HCT116 (cell line): ENCODE results near the gene EPHA2. TPM values are rescaled to one million over a fixed set of nuclear protein-coding genes. Genes with fewer than 3 reads are reported as not detected.

ENCODE experiments used
- ATAC-seq: fragments of 200-7000 bp; cut with Tn5 transposase; 2 replicates; pipeline ENCODE4 v1.9.1; 2020; ENCODE audit warnings: mild to moderate bottlenecking, moderate library complexity
- BruUV-seq: library from RNA; stranded (reverse); fragments of 400-500 nt; replicated peaks from 2 replicates; lab custom pipeline; 2021; lab: Mats Ljungman, UMichigan
- CTCF ChIA-PET: fragments of 300-600 bp; sonication (Branson Sonifier 250); formaldehyde crosslinking; loops from one replicate; lab custom pipeline; 2021; ENCODE audit warnings: antibody characterized with exemption; lab: Charles Lee
- POLR2A ChIA-PET: fragments of 300-600, 350-600 bp; sonication (Branson Sonifier 250); formaldehyde crosslinking; loops from one replicate; lab custom pipeline; 2021; ENCODE audit warnings: antibody characterized with exemption; lab: Charles Lee
- RAD21 ChIA-PET, 2 experiments: fragments of 300-600 bp; sonication (Branson Sonifier 250); formaldehyde crosslinking; loops; one replicate each; lab custom pipeline; 2023; ENCODE audit warnings: low total read pairs in 2 of 2; ENCODE audit not compliant: uncharacterized antibody in 2 of 2, unreplicated experiment in 2 of 2, low non-redundant PET in 1 of 2; lab: Charles Lee
- DNase-seq: peaks from one replicate; pipeline ENCODE4 v3.0.0-alpha.2; 2010; ENCODE audit warnings: low read depth, low spot score
- H2AFZ ChIP-seq: fragments of 200-600 bp; shearing (Covaris generic), sonication (generic); 2 replicates; pipeline ENCODE4 v1.6.1; 2017; ENCODE audit warnings: low read depth, mixed run types, mixed read lengths, antibody characterized with exemption, low read length; ENCODE audit not compliant: poor library complexity, severe bottlenecking
- H3K27ac ChIP-seq: 2 replicates; pipeline ENCODE4 v1.5.1; 2012; ENCODE audit warnings: low read depth, low read length
- H3K27me3 ChIP-seq: fragments of 200-600 bp; sonication (generic); 2 replicates; pipeline ENCODE4 v1.6.1; 2016; ENCODE audit warnings: mixed run types, low read length, mixed read lengths; ENCODE audit not compliant: insufficient read depth
- H3K36me3 ChIP-seq, 2 experiments: fragments of 200-500 bp in 1 of 2; fragments of 200-600 bp in 1 of 2; sonication (Bioruptor generic) in 1 of 2; sonication (generic) in 1 of 2; 2 replicates each; pipeline versions ENCODE4 v1.5.1 to v1.6.1; 2014 to 2016; ENCODE audit warnings: low read length in 2 of 2, inconsistent platforms in 1 of 2, mixed read lengths in 1 of 2, mixed run types in 1 of 2; ENCODE audit not compliant: insufficient read depth in 2 of 2, control insufficient read depth in 1 of 2
- H3K4me1 ChIP-seq, 2 experiments: fragments of 200-600 bp in 1 of 2; sonication (generic) in 1 of 2; 2 replicates each; pipeline versions ENCODE4 v1.5.1 to v1.6.1; 2012 to 2017; ENCODE audit warnings: low read length in 2 of 2, inconsistent platforms in 1 of 2, mild to moderate bottlenecking in 1 of 2, mixed read lengths in 1 of 2, mixed run types in 1 of 2, moderate library complexity in 1 of 2; ENCODE audit not compliant: insufficient read depth in 2 of 2, control insufficient read depth in 1 of 2
- H3K4me2 ChIP-seq: fragments of 200-600 bp; sonication (generic); 2 replicates; pipeline ENCODE4 v1.6.1; 2017; ENCODE audit warnings: mixed run types, low read length, mixed read lengths
- H3K4me3 ChIP-seq, 2 experiments: fragments of 200-600 bp in 1 of 2; sonication (generic) in 1 of 2; replicated peaks in 1 of 2; 2 replicates each; pipeline ENCODE4 v1.5.1; 2011 to 2016; ENCODE audit warnings: low read length in 2 of 2, control low read depth in 1 of 2, low read depth in 1 of 2, mild to moderate bottlenecking in 1 of 2, mixed read lengths in 1 of 2, mixed run types in 1 of 2
- H3K79me2 ChIP-seq: fragments of 200-600 bp; sonication (generic); 2 replicates; pipeline ENCODE4 v1.6.1; 2017; ENCODE audit warnings: mild to moderate bottlenecking, mixed run types, low read length, moderate library complexity, mixed read lengths; ENCODE audit not compliant: insufficient read depth
- H3K9ac ChIP-seq: fragments of 200-600 bp; sonication (generic); 2 replicates; pipeline ENCODE4 v1.6.1; 2016; ENCODE audit warnings: low read length, mixed read lengths
- H3K9me2 ChIP-seq: fragments of 200-600 bp; sonication (generic), shearing (Covaris generic); 2 replicates; pipeline ENCODE4 v1.6.1; 2017; ENCODE audit warnings: mixed run types, mild to moderate bottlenecking, moderate library complexity; ENCODE audit not compliant: insufficient read depth
- H3K9me3 ChIP-seq, 2 experiments: fragments of 200-500 bp in 1 of 2; fragments of 200-600 bp in 1 of 2; sonication (Bioruptor generic) in 1 of 2; sonication (generic) in 1 of 2; 2 replicates each; pipeline ENCODE4 v1.6.1; 2014 to 2017; ENCODE audit warnings: low read length in 2 of 2, mixed read lengths in 2 of 2, inconsistent platforms in 1 of 2, low read depth in 1 of 2, mild to moderate bottlenecking in 1 of 2, mixed run types in 1 of 2, moderate library complexity in 1 of 2; ENCODE audit not compliant: control insufficient read depth in 1 of 2, insufficient read depth in 1 of 2
- H4K20me1 ChIP-seq: fragments of 200-600 bp; sonication (generic), shearing (Covaris generic); 2 replicates; pipeline ENCODE4 v1.6.1; 2017; ENCODE audit warnings: mixed run types, mild to moderate bottlenecking, moderate library complexity; ENCODE audit not compliant: insufficient read depth
- EGR1 ChIP-seq: IDR thresholded peaks from 2 replicates; pipeline ENCODE4 v1.6.1; 2012; ENCODE audit warnings: low read depth
- EZH2phosphoT487 ChIP-seq: fragments of 200-600 bp; IDR thresholded peaks from 2 replicates; pipeline ENCODE4 v1.6.1; 2018; ENCODE audit warnings: antibody characterized with exemption, borderline replicate concordance
- POLR2AphosphoS5 ChIP-seq: IDR thresholded peaks from 2 replicates; pipeline ENCODE4 v1.6.1; 2011; ENCODE audit warnings: mild to moderate bottlenecking, low read depth, low read length, moderate library complexity
- TCF7L2 ChIP-seq: IDR thresholded peaks from 2 replicates; pipeline ENCODE4 v1.7.0; 2011; ENCODE audit warnings: borderline replicate concordance, inconsistent platforms; ENCODE audit not compliant: insufficient read depth, insufficient read length; ENCODE audit errors: extremely low read depth
- ZNF274 ChIP-seq: fragments of 200-500 bp; sonication (Bioruptor generic); IDR thresholded peaks from 2 replicates; pipeline ENCODE4 v1.6.1; 2014; ENCODE audit warnings: mild to moderate bottlenecking, low read depth, low read length, inconsistent platforms
- intact Hi-C: fragments of 100-400 bp; cut with micrococcal nuclease; formaldehyde crosslinking; loops from 2 replicates; pipeline ENCODE4 v1.10.0; 2022
- total RNA-seq: library from RNA; stranded (reverse); gene quantifications from one replicate; pipeline ENCODE4 v1.2.1, GENCODE V29; 2021; ENCODE audit not compliant: unreplicated experiment
- TF ChIP-seq, protein P1 (sequence below): IDR thresholded peaks from 2 replicates; pipeline ENCODE4 v1.6.1; 2012; ENCODE audit warnings: low read depth

The EPHA2 gene
- total RNA-seq, 1 experiment from 2014 or later: 164 TPM

DNA sequence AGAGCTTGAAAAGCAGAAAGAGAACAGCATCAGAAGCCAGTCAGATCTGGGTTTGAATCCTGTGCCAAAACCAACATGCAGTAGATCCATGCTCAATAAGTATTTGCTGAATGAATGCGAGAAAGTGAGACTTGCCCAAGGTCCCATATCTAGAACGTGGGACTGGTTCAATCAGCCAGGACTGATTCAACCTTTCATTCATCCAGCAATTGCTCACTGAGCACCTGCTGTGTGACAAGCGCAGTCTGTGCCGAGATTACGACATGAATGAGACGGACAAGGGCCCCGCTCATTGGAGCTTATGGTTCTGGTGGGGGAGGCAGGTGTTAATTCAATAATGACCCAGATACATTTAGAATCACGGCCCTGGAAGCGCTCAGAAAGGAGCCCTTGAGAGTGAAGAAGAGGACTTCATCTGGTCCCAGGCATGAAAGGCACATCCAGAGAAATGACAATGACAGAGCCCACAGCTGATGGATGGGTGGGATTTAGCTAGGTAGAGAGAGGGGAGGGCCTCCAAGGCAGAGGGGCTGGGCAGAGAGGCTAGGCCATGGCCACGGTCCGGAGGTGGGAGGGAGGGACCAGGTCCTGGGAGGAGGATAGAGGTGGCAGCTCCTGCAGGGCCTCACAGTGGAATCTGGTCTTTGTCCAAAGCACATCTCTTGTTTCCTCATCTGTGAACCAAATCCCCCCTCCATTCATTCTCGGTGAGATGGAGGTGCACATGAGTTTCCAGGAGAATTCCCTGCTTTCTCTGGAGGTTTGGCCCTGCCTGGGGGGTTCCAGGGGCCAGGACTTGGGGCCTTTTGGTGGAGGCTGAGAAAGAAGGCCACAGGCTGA, 78.2 kb downstream of the EPHA2 start:
- no peaks in the 10 kb centered on the region for H4K20me1 ChIP-seq
- ChIA-PET POLR2A (interaction anchor here (0.7 to 4.4 kb wide), 3 partner anchors 43 to 109 kb away, joined by 3 to 31 read pairs (median 3); no protein-coding TSS in a partner anchor), CTCF (interaction anchor here (0.7 to 7.9 kb wide), 6 partner anchors 35 to 543 kb away, joined by 3 to 222 read pairs (median 14); no protein-coding TSS in a partner anchor), RAD21 (interaction anchor here (0.7 to 2.5 kb wide), 5 partner anchors 106 to 155 kb away, joined by 3 to 26 read pairs (median 10); no protein-coding TSS in a partner anchor)
- no peaks in the 10 kb centered on the region for H3K79me2 ChIP-seq
- H3K36me3 ChIP-seq: no peaks in the 10 kb centered on the region
- DNase-seq: no peak
- peak overlapping the region; percentile 87; the same call in 1 of the 2 replicates for H3K4me2 ChIP-seq
- no peak overlapping the region for H3K4me3 ChIP-seq
- no peak for ATAC-seq
- peaks cover 30 to 74% of the 10 kb centered on the region in 2 experiments for H3K4me1 ChIP-seq
- no peak overlapping the region for H2AFZ ChIP-seq
- H3K9me2 ChIP-seq: no peaks in the 10 kb centered on the region
- TF ChIP-seq ZNF274: no peak
- no peak for TF ChIP-seq EZH2phosphoT487
- TF ChIP-seq EGR1: no peak
- H3K9me3 ChIP-seq: no peaks in the 10 kb centered on the region
- H3K9ac ChIP-seq: peak overlapping the region; percentile 57; the same call in 1 of the 2 replicates
- no peak overlapping the region; the same call in 1 of the 2 replicates for H3K27ac ChIP-seq
- intact Hi-C loops: loop anchor here (2.0 kb wide), 1 partner anchor 67 kb away; no protein-coding TSS in a partner anchor
- H3K27me3 ChIP-seq: no peaks in the 10 kb centered on the region
- BruUV-seq: no TSS peak

DNA sequence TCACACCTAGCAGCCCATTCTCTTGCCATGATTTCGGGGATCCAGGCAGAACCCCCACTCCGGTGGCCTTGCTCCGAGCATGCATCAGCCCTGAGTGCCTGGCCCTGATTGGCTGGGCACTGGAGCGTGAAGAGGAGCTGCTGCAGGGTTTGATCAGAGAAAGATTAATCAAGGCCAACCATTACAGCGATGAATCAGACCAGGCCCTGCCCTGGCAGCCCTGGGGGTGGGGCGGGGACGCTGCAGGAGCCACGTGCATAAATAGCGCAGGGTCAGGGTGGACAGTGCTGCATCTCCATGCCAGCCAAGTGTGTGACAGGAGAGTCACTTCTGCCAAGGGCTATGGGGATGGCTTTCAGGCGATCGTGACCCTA, 79.0 kb downstream of the EPHA2 start:
- no peaks in the 10 kb centered on the region for H3K9me2 ChIP-seq
- ATAC-seq (peak; percentile 44), DNase-seq (peak; percentile 59)
- BruUV-seq: no TSS peak
- CTCF ChIA-PET: interaction anchor here (0.7 to 7.9 kb wide), 3 partner anchors 108 to 544 kb away, joined by 3 to 222 read pairs (median 24); no protein-coding TSS in a partner anchor
- H3K27me3 ChIP-seq: no peaks in the 10 kb centered on the region
- POLR2A ChIA-PET: interaction anchor here (1.0 to 4.4 kb wide), 3 partner anchors 70 to 110 kb away, joined by 3 to 31 read pairs (median 3); no protein-coding TSS in a partner anchor
- RAD21 ChIA-PET: no interaction called here
- H3K9me3 ChIP-seq: no peaks in the 10 kb centered on the region
- peak overlapping the region; percentile 54 for H3K27ac ChIP-seq
- peak overlapping the region; percentile 57 for H3K9ac ChIP-seq
- no peaks in the 10 kb centered on the region for H3K79me2 ChIP-seq
- intact Hi-C loops: no loop called here
- no peaks in the 10 kb centered on the region for H3K36me3 ChIP-seq
- TF ChIP-seq ZNF274 (no peak), POLR2AphosphoS5 (peak; percentile 24; the same call in 1 of the 2 replicates), TCF7L2 (peak; percentile 74)
- TF ChIP-seq, protein P1, sequence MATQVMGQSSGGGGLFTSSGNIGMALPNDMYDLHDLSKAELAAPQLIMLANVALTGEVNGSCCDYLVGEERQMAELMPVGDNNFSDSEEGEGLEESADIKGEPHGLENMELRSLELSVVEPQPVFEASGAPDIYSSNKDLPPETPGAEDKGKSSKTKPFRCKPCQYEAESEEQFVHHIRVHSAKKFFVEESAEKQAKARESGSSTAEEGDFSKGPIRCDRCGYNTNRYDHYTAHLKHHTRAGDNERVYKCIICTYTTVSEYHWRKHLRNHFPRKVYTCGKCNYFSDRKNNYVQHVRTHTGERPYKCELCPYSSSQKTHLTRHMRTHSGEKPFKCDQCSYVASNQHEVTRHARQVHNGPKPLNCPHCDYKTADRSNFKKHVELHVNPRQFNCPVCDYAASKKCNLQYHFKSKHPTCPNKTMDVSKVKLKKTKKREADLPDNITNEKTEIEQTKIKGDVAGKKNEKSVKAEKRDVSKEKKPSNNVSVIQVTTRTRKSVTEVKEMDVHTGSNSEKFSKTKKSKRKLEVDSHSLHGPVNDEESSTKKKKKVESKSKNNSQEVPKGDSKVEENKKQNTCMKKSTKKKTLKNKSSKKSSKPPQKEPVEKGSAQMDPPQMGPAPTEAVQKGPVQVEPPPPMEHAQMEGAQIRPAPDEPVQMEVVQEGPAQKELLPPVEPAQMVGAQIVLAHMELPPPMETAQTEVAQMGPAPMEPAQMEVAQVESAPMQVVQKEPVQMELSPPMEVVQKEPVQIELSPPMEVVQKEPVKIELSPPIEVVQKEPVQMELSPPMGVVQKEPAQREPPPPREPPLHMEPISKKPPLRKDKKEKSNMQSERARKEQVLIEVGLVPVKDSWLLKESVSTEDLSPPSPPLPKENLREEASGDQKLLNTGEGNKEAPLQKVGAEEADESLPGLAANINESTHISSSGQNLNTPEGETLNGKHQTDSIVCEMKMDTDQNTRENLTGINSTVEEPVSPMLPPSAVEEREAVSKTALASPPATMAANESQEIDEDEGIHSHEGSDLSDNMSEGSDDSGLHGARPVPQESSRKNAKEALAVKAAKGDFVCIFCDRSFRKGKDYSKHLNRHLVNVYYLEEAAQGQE: no peak
- peak overlapping the region; percentile 87 for H3K4me2 ChIP-seq
- H2AFZ ChIP-seq: peak overlapping the region; percentile 75
- H3K4me3 ChIP-seq: peak overlapping the region in 1 of 2 experiments; percentile 47; a peak in 1 of 4 replicates
- no peaks in the 10 kb centered on the region for H4K20me1 ChIP-seq
- peaks cover 33 to 73% of the 10 kb centered on the region in 2 experiments for H3K4me1 ChIP-seq
